AG04449 (cell line): ENCODE data around the gene TLX2.

Source experiments
- CTCF ChIA-PET: fragments of 350-600 bp; formaldehyde crosslinking; extraction: SDS; loops from one replicate; lab custom pipeline; 2021; ENCODE audit warnings: antibody characterized with exemption; lab: Yijun Ruan, JAX
- POLR2A ChIA-PET: fragments of 400-600, 350-600 bp; formaldehyde crosslinking; extraction: SDS; loops from one replicate; lab custom pipeline; 2020; ENCODE audit warnings: antibody characterized with exemption, inconsistent platforms; lab: Yijun Ruan, JAX
- DNase-seq: peaks from one replicate; pipeline ENCODE4 v3.0.0-alpha.2; 2010; ENCODE audit warnings: low read depth, low spot score
- H3K4me3 ChIP-seq: 2 replicates; pipeline ENCODE4 v1.5.1; 2011; ENCODE audit warnings: low read depth, mild to moderate bottlenecking, control low read depth, low read length
- CTCF ChIP-seq: IDR thresholded peaks from one replicate; pipeline ENCODE4 v1.5.1; 2011; ENCODE audit warnings: mild to moderate bottlenecking, moderate library complexity, low read length, control low read depth, inconsistent platforms; ENCODE audit not compliant: insufficient read depth; ENCODE audit errors: missing control alignments

Gene TLX2

GRCh38 chr2:74566754-74567085, 52.5 kb downstream of the TLX2 start:
- no peak overlapping the region for H3K4me3 ChIP-seq
- POLR2A ChIA-PET, result interaction anchor here (0.7 to 2.5 kb wide), 6 partner anchors 8 to 84 kb away, joined by 3 to 23 read pairs (median 5); partner anchors contain the start of genes CCDC142, LOXL3 and TTC31
- DNase-seq, result peak; percentile 97
- CTCF ChIA-PET, result interaction anchor here (0.7 to 15.9 kb wide), 6 partner anchors 10 to 84 kb away, joined by 3 to 204 read pairs (median 7); partner anchors contain the start of genes CCDC142 and TTC31
- TF ChIP-seq CTCF, result no peak
